Testis (tissue), 2 donors: Measurements from ENCODE around the gene DAB2IP.

ENCODE experiments used
- CTCF ChIP-seq, 3 experiments: fragments of 450-650 bp in 2 of 3; fragments of 200-600 bp in 1 of 3; sonication (generic) in 1 of 3; IDR thresholded peaks; one replicate each; pipeline ENCODE4 v1.5.1; 2016 to 2019; ENCODE audit warnings: antibody characterized with exemption in 3 of 3, mild to moderate bottlenecking in 2 of 3, moderate library complexity in 1 of 3
- POLR2A ChIP-seq: fragments of 450-650 bp; IDR thresholded peaks from one replicate; pipeline ENCODE4 v1.6.1; 2017; ENCODE audit warnings: antibody characterized with exemption, mild to moderate bottlenecking, moderate library complexity

DNA sequence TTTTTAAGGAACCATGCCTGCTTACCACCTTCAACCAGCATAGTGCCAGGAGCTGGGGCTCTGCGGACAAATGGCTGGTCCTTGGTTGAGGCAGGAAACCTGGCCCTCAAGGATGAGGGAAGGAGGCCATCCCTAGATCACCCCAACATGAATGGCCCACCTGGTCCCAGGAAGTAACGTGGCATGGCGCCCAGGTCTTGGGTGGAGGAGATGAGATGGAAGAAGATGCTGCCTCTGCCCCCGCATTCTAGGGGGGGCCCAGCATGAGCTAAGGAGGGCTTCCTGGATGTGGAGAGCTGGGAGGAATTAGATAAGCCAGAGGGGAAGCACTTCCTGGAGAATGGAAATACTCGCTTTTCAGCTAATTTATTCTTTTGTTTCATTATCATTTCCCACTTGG is 95.0 kb downstream of the DAB2IP start:
- TF ChIP-seq POLR2A (no peak), CTCF (IDR thresholded peaks at IDR 0.05) (no peak)
